ENCODE results near the gene WHRN.

The WHRN gene

GRCh38 chr9:114469091-114469853 lies 36.0 kb downstream of the WHRN start:
- no peak for DNase-seq

DNA sequence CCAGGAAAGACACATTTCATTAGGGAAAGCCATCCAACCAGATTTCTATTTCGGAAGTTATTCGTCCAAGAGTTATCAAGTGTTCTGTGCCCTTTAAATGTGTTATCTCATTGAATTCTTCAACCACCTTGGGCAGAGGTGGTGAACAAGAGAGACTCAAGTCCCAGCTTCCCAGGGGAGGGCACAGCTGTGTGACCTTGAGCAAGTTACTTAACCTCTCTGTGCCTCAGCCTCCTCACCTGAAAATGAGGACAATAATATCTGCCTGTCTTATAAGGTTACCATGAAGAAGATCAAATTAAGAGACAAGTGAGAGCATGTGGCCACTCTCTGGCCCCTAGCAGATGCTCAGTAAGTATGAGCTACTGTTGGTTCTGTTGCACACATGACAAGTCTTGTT lies 37.4 kb downstream of the WHRN start:
- DNase-seq, result no peak

GRCh38 chr9:114467226-114467750 lies 38.0 kb downstream of the WHRN start:
- no peak for DNase-seq

- DNase-seq, result no peak
Observed at GRCh38 chr9:114465906-114466900, 39.1 kb downstream of the WHRN start.

- DNase-seq, result no peak
Observed at GRCh38 chr9:114465417-114465816, 39.9 kb downstream of the WHRN start.

GRCh38 chr9:114464281-114465051 lies 40.8 kb downstream of the WHRN start:
- DNase-seq, result no peak

DNA sequence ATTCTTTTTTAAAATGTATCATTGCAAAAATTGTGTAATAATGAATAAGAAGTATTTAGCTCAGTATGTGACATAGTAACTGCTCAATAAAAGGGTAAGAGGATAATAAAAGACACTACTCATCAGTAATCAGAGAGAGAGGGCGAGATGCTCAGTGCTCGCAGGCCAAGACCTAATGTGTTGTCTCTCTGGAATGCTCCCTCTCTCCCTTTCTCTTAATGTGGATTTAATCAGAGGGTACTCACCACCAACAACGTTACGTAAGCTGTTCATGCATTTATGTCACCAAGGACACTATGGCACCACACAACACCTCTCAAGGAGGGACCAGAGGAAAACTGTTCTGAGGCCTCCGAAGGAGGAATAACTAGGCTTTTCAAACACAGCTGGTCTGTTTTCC lies 42.5 kb downstream of the WHRN start:
- no peak for DNase-seq

DNA sequence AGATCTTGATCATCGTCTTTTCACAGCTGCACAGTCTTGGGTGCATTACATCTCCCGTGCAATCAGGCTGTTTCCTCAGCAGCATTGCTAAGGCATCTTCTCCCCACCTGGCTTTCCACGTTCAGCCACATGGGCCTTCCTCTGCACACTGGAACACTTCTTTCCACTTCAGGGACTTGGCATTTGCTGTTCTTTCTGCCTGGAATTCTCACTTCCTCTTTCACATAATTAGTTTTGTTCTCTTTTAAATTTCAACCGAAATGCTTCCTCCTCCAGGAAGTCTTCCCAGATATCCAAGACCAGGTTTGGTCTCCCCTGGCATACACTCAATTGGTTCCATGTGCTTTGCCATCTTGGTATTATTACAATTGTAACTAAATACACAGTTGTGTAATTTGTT lies 43.8 kb downstream of the WHRN start:
- DNase-seq, result no peak

- DNase-seq, result no peak
Observed at GRCh38 chr9:114460513-114461199, 44.6 kb downstream of the WHRN start.

GRCh38 chr9:114459464-114459863 lies 45.8 kb downstream of the WHRN start:
- no peak for DNase-seq

- DNase-seq, result no peak
Observed at GRCh38 chr9:114456929-114457328, 48.3 kb downstream of the WHRN start.

- DNase-seq, result no peak
Observed at GRCh38 chr9:114454652-114455051, 50.6 kb downstream of the WHRN start.

DNA sequence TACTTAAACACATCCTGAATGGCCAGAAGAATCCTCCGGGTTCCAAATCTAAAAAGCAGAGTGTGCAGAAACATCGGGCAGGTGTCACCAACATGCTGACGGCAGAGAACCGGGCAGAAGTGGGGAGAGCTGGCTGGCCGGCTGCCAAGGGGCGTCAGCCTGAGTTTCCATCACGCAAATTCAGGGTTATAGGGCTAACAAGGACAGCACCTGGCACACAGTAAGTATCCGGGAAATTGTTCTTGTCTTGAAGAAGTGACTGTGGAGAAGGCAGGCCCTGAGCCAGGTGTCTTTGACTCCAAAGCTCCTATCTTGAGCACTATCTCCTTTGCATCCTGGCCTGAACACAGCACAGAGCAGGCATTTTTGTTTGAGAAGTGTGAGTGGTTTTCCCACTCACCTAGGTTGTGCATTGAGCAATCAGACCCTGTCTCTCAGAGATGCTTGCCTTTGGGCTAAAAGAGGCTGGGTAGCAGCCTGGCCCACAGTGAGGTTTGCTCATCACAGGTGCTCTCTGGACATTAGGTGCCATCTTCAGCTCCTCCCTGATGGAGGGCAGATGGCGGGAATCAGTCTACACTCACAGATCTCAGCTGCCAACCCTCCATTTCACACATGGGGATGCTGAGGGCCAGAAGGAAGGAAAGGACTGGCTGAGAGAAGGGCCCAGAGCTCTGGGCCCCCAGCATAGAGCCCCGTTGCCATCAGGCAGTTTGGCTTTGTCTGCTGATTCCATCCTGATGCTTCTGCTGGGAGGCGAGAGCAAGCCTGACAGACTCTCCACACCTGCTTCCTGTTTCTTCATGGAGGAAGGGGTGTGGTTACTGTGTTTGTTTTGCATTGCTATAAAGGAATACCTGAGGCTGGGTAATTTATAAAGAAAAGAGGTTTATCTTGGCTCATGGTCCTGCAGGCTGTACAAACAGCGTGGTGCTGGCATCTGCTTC lies 52.8 kb downstream of the WHRN start:
- DNase-seq, result peak; percentile 43

DNA sequence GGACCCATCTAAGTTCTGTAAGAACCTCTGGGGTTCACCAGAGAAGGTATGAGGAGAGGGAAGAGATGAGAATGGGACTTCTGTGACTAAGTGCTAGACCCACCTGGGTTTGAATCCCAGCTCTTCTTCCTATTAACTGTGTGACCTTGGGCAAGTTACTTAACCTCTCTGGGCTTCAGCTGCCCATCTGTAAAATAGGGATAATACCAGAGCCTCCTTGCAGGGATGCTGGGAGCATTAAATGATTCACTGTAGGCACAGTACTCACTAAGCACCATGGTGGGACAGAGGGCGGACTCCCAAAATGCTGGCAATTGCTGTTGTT lies 53.6 kb downstream of the WHRN start:
- no peak for DNase-seq

GRCh38 chr9:114450833-114451706 lies 54.2 kb downstream of the WHRN start:
- DNase-seq, result no peak

DNA sequence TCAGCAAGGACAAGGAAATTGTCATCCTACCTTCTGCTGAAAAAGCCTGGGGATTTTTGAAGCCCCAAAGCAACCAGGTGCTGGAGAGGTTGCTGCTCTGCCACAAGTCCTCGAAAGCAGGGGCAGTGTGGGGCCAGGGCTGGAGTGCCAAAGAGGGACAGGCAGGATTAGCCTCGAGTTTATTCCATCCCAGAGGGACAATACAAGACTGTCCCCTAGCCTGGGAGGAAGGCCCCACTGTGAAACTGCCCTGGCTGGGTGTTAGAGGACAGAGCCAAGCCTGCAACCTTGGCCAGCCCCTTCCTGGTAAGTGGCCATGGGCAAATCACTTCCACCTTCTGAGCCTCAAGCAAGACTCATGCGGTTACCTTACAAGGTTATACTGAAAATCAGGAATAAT lies 55.1 kb downstream of the WHRN start:
- no peak for DNase-seq

- DNase-seq, result no peak
Observed at GRCh38 chr9:114449236-114449635, 56.0 kb downstream of the WHRN start.

GRCh38 chr9:114448706-114449105 lies 56.6 kb downstream of the WHRN start:
- DNase-seq, result no peak

DNA sequence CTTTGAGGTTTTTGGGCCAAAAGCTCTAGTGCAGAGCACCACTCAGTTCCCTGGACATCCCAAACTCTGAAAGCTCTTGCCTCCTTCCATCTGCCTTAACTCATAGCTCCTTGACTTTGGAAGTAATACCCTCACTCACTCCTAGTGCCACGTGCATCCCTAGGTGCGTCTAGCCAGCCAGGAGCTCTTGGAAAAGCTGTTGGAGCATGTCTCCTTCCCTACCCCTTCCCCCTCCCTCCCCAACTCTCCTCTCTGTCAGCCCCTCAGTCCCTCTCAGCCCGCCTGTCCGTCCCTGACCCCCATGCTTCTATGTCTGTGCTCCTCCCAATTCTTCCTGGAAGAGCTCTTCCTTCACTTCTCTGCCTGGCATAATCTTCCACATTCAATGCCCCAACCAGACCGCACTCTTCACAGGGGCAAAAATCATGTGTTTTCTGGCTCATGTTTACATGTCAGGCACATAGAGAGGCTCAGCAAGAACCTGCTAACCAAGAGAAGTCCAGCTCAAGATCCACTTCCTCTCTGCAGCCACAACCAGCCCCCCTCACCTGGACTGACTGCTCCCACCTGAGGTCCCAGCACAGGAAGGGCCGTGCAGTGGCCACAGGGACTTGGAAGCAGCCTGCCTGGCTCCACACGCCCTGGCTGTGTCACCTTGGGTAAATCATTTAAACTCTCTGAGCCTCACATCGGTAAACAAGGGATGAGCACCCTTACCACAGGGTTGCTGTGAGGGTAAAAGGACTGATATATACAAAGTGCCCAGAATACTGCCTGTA lies 58.4 kb downstream of the WHRN start:
- DNase-seq, result no peak
